Neural crest cell (in vitro differentiated cells): ENCODE results near the gene PAF1. TPM values are rescaled to one million over a fixed set of nuclear protein-coding genes. Genes with fewer than 3 reads are reported as not detected.

Source experiments
- DNase-seq: peaks from one replicate; pipeline ENCODE4 v3.0.0; 2021; ENCODE audit warnings: low read depth, mixed read lengths, low spot score
- H3K27ac Mint-ChIP-seq: one replicate; pipeline ENCODE4 v1.8.0; 2021; ENCODE audit warnings: mild to moderate bottlenecking, mixed read lengths; ENCODE audit not compliant: unreplicated experiment
- H3K27me3 Mint-ChIP-seq: 2 replicates; pipeline ENCODE4 v1.8.0; 2021; ENCODE audit warnings: low read depth, mild to moderate bottlenecking, mixed read lengths
- H3K36me3 Mint-ChIP-seq: 2 replicates; pipeline ENCODE4 v1.8.0; 2021; ENCODE audit warnings: low read depth, mild to moderate bottlenecking, mixed read lengths
- H3K4me1 Mint-ChIP-seq: 2 replicates; pipeline ENCODE4 v1.8.0; 2021; ENCODE audit warnings: mixed read lengths
- H3K4me3 Mint-ChIP-seq: one replicate; pipeline ENCODE4 v1.8.0; 2021; ENCODE audit warnings: mild to moderate bottlenecking, mixed read lengths
- H3K9me3 Mint-ChIP-seq: 2 replicates; pipeline ENCODE4 v1.8.0; 2021; ENCODE audit warnings: mixed read lengths
- CTCF ChIP-seq: fragments of 200-600 bp; sonication (generic); conservative IDR thresholded peaks from 2 replicates; pipeline ENCODE4 v1.5.0; 2021; ENCODE audit warnings: antibody characterized with exemption, mild to moderate bottlenecking
- total RNA-seq: library from RNA; stranded (reverse); gene quantifications from 2 replicates; pipeline ENCODE4 v1.2.1, GENCODE V29; 2021

PAF1 gene
- total RNA-seq, 1 donor from 2014 or later, result 62.9 TPM

GRCh38 chr19:39356073-39356472 lies 34.8 kb downstream of the PAF1 start:
- H3K4me3 Mint-ChIP-seq, result no peak overlapping the region
- no peak overlapping the region for H3K27ac Mint-ChIP-seq
- H3K36me3 Mint-ChIP-seq, result peaks cover 9% of the 10 kb centered on the region
- no peak for TF ChIP-seq CTCF
- H3K27me3 Mint-ChIP-seq, result no peaks in the 10 kb centered on the region
- H3K9me3 Mint-ChIP-seq, result no peaks in the 10 kb centered on the region
- H3K4me1 Mint-ChIP-seq, result peaks cover 6% of the 10 kb centered on the region
- DNase-seq, result no peak

GRCh38 chr19:39355253-39355652 lies 35.7 kb downstream of the PAF1 start:
- Mint-ChIP-seq H3K9me3 (no peaks in the 10 kb centered on the region), H3K4me3 (no peak overlapping the region), H3K27ac (no peak overlapping the region), H3K4me1 (peaks cover 6% of the 10 kb centered on the region), H3K36me3 (peaks cover 9% of the 10 kb centered on the region), H3K27me3 (no peaks in the 10 kb centered on the region)
- TF ChIP-seq CTCF, result no peak
- DNase-seq, result no peak

- H3K36me3 Mint-ChIP-seq, result peaks cover 11% of the 10 kb centered on the region
- no peak overlapping the region for H3K27ac Mint-ChIP-seq
- H3K4me3 Mint-ChIP-seq, result no peak overlapping the region
- peaks cover 11% of the 10 kb centered on the region for H3K4me1 Mint-ChIP-seq
- no peaks in the 10 kb centered on the region for H3K9me3 Mint-ChIP-seq
- no peak for TF ChIP-seq CTCF
- H3K27me3 Mint-ChIP-seq, result no peaks in the 10 kb centered on the region
- no peak for DNase-seq
Observed at GRCh38 chr19:39352381-39353255, 38.3 kb downstream of the PAF1 start.

- H3K4me3 Mint-ChIP-seq, result no peak overlapping the region
- peaks cover 8% of the 10 kb centered on the region for H3K36me3 Mint-ChIP-seq
- no peaks in the 10 kb centered on the region for H3K9me3 Mint-ChIP-seq
- DNase-seq, result no peak
- no peak for TF ChIP-seq CTCF
- H3K4me1 Mint-ChIP-seq, result peaks cover 12% of the 10 kb centered on the region
- no peaks in the 10 kb centered on the region for H3K27me3 Mint-ChIP-seq
- H3K27ac Mint-ChIP-seq, result no peak overlapping the region
Observed at GRCh38 chr19:39351537-39352064, 39.3 kb downstream of the PAF1 start.

GRCh38 chr19:39350156-39350555 lies 40.8 kb downstream of the PAF1 start:
- TF ChIP-seq CTCF, result no peak
- peaks cover 20% of the 10 kb centered on the region for H3K4me1 Mint-ChIP-seq
- no peaks in the 10 kb centered on the region for H3K9me3 Mint-ChIP-seq
- no peaks in the 10 kb centered on the region for H3K27me3 Mint-ChIP-seq
- H3K4me3 Mint-ChIP-seq, result no peak overlapping the region
- peaks cover 7% of the 10 kb centered on the region for H3K36me3 Mint-ChIP-seq
- H3K27ac Mint-ChIP-seq, result no peak overlapping the region
- DNase-seq, result no peak
